Measurements from ENCODE around the gene IDH2. TPM values are rescaled to one million over a fixed set of nuclear protein-coding genes. Genes with fewer than 3 reads are reported as not detected.

Gene IDH2
- total RNA-seq, 1 donor from 2014 or later = 93.1 TPM

- no peaks in the 10 kb centered on the region for H3K27me3 Mint-ChIP-seq (ENCODE audit: insufficient read depth, low read depth)
- H2AFZ ChIP-seq (replicated peaks) = no peak overlapping the region
- peaks cover 15% of the 10 kb centered on the region for H3F3A ChIP-seq (ENCODE audit: low read depth)
- H3K4me3 Mint-ChIP-seq = no peak overlapping the region
- peak overlapping the region; percentile 57 for H3K27ac Mint-ChIP-seq
- H3K27ac ChIP-seq = no peak overlapping the region
- H3K9ac ChIP-seq = no peak overlapping the region
- peaks cover 3% of the 10 kb centered on the region for H3K4me1 Mint-ChIP-seq
- H3K27me3 ChIP-seq = no peaks in the 10 kb centered on the region
- no peak for DNase-seq (ENCODE audit: low spot score)
- H3K79me2 ChIP-seq (ENCODE audit: low read depth) = no peaks in the 10 kb centered on the region
- H3K4me2 ChIP-seq = no peak overlapping the region
- peaks cover 23% of the 10 kb centered on the region for H3K36me3 Mint-ChIP-seq
- no peaks in the 10 kb centered on the region for H3K36me3 ChIP-seq
- no peak overlapping the region for H3K4me3 ChIP-seq
- no peaks in the 10 kb centered on the region for H3K9me3 ChIP-seq (ENCODE audit: low read depth)
- no peaks in the 10 kb centered on the region for H3K9me3 Mint-ChIP-seq
- peaks cover 9% of the 10 kb centered on the region for H4K20me1 ChIP-seq (ENCODE audit: low read depth)
- no peak for TF ChIP-seq CTCF (IDR thresholded peaks at IDR 0.05)
- TF ChIP-seq EZH2 (IDR thresholded peaks at IDR 0.05) = no peak
- no peak for TF ChIP-seq EZH2phosphoT487 (IDR thresholded peaks at IDR 0.05)
- H3K4me1 ChIP-seq = peaks cover 7% of the 10 kb centered on the region
Measured at GRCh38 chr15:90083954-90084607, 18.2 kb downstream of the IDH2 start.

- Histone ChIP-seq H4K20me1 (ENCODE audit: low read depth) (peaks cover 9% of the 10 kb centered on the region), H3K9me3 (ENCODE audit: low read depth) (no peaks in the 10 kb centered on the region), H3K27ac (peak overlapping the region; percentile 37), H3K27me3 (no peaks in the 10 kb centered on the region), H3F3A (ENCODE audit: low read depth) (peaks cover 15% of the 10 kb centered on the region), H2AFZ (replicated peaks) (no peak overlapping the region), H3K36me3 (no peaks in the 10 kb centered on the region), H3K9ac (no peak overlapping the region), H3K79me2 (ENCODE audit: low read depth) (no peaks in the 10 kb centered on the region), H3K4me2 (no peak overlapping the region), H3K4me1 (peaks cover 7% of the 10 kb centered on the region), H3K4me3 (no peak overlapping the region)
- peaks cover 23% of the 10 kb centered on the region for H3K36me3 Mint-ChIP-seq
- no peak overlapping the region for H3K4me3 Mint-ChIP-seq
- DNase-seq (ENCODE audit: low spot score) = no peak
- no peaks in the 10 kb centered on the region for H3K27me3 Mint-ChIP-seq (ENCODE audit: insufficient read depth, low read depth)
- no peaks in the 10 kb centered on the region for H3K9me3 Mint-ChIP-seq
- H3K27ac Mint-ChIP-seq = no peak overlapping the region
- TF ChIP-seq CTCF (IDR thresholded peaks at IDR 0.05) (no peak), EZH2 (IDR thresholded peaks at IDR 0.05) (no peak), EZH2phosphoT487 (IDR thresholded peaks at IDR 0.05) (no peak)
- H3K4me1 Mint-ChIP-seq = peaks cover 3% of the 10 kb centered on the region
Measured at GRCh38 chr15:90083419-90083818, 18.8 kb downstream of the IDH2 start.

GRCh38 chr15:90082140-90082715, 20.0 kb downstream of the IDH2 start:
- peak; percentile 56 for DNase-seq (ENCODE audit: low spot score)
- Histone ChIP-seq H3K27ac (peak overlapping the region; percentile 58), H3K4me1 (peaks cover 7% of the 10 kb centered on the region), H3K4me3 (no peak overlapping the region), H3K79me2 (ENCODE audit: low read depth) (no peaks in the 10 kb centered on the region), H3K36me3 (no peaks in the 10 kb centered on the region), H3K27me3 (no peaks in the 10 kb centered on the region), H3F3A (ENCODE audit: low read depth) (peaks cover 11% of the 10 kb centered on the region), H3K9me3 (ENCODE audit: low read depth) (no peaks in the 10 kb centered on the region), H4K20me1 (ENCODE audit: low read depth) (peaks cover 9% of the 10 kb centered on the region), H3K4me2 (no peak overlapping the region), H3K9ac (no peak overlapping the region), H2AFZ (replicated peaks) (no peak overlapping the region)
- H3K4me3 Mint-ChIP-seq = no peak overlapping the region
- H3K9me3 Mint-ChIP-seq = no peaks in the 10 kb centered on the region
- H3K27me3 Mint-ChIP-seq (ENCODE audit: insufficient read depth, low read depth) = no peaks in the 10 kb centered on the region
- H3K27ac Mint-ChIP-seq = peak overlapping the region; percentile 94
- peaks cover 27% of the 10 kb centered on the region for H3K36me3 Mint-ChIP-seq
- TF ChIP-seq CTCF (IDR thresholded peaks at IDR 0.05) (no peak), EZH2phosphoT487 (IDR thresholded peaks at IDR 0.05) (no peak), EZH2 (IDR thresholded peaks at IDR 0.05) (no peak)
- H3K4me1 Mint-ChIP-seq = peaks cover 3% of the 10 kb centered on the region

All from neural progenitor cell (in vitro differentiated cells).